GM19468 (cell line): ENCODE measurements around the gene FAM149B1.

Experiments
- ATAC-seq: cut with Tn5 transposase; IDR thresholded peaks from one replicate; pipeline ENCODE4 v1.9.1; 2021; ENCODE audit warnings: mild to moderate bottlenecking, moderate library complexity, moderate number of reproducible peaks; ENCODE audit not compliant: unreplicated experiment; ENCODE audit errors: extremely low read depth

Gene FAM149B1

GRCh38 chr10:73262880-73263555 is 95.1 kb downstream of the FAM149B1 start:
- ATAC-seq = no peak

GRCh38 chr10:73263693-73264347 is 95.9 kb downstream of the FAM149B1 start:
- no peak for ATAC-seq

- no peak for ATAC-seq
These were observed 96.5 kb downstream of the FAM149B1 start for GRCh38 chr10:73264423-73264822.

- no peak for ATAC-seq
These were observed 113.2 kb downstream of the FAM149B1 start for GRCh38 chr10:73281097-73281496.

- ATAC-seq = no peak
These were observed 119.5 kb downstream of the FAM149B1 start for GRCh38 chr10:73287441-73287840.

GRCh38 chr10:73289958-73290357 is 122.0 kb downstream of the FAM149B1 start:
- no peak for ATAC-seq

- no peak for ATAC-seq
These were observed 125.5 kb downstream of the FAM149B1 start for GRCh38 chr10:73293461-73293860.
